DMS79 (cell line): ENCODE measurements around the gene EDA2R.

Source experiments
- DNase-seq: peaks from one replicate; lab custom pipeline; 2025; lab: John Stamatoyannopoulos, UW

The EDA2R gene, protein sequence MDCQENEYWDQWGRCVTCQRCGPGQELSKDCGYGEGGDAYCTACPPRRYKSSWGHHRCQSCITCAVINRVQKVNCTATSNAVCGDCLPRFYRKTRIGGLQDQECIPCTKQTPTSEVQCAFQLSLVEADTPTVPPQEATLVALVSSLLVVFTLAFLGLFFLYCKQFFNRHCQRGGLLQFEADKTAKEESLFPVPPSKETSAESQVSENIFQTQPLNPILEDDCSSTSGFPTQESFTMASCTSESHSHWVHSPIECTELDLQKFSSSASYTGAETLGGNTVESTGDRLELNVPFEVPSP

DNA sequence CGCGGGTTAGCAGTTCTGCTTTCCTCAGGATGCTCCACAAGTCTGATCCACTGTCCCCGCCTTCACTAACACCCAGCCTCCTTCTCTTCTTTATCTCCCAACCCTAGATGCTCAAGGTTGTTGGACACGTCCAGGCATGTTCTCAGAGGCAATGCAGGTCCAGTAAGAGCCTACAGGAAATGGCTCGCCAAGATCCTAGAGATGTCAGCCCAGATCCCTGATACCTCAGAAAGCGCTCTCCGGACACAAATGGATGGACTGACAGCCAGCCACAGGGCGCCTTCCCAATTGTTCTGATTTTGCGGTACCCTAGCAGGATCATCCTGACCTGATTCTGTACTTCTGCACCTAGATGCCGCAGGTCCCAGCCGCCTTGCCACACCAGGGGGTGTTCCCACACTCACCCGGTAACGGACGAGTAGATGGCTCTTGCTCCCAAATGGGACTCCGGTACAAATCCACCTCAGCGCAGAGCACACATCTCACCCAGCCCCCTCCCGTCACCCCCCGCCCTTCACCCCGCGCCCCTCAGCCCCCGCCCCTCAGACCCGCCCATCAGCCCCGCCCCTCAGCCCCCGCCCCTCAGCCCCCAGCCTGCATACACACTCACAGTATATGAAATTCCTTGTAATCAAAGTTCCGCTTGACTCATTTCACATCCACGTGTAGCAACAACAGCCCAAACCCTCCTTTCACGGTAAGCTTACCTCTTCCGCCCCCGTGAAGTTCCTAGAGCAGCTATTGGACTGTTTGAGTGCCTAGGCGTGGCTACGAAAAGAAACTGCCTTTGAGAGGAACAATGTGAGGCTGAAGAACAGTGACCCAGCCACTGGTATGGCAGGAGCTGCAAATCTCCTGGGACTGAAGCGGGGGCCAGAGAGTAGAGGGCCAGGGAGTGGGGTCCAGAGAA lies at the start of gene EDA2R:
Gene EDA2R, minus strand, starts transcription at position 488 of the 910 bp plus-strand sequence. CDS start 23,058 bp downstream, outside the sequence.
- DNase-seq: no peak

DNA sequence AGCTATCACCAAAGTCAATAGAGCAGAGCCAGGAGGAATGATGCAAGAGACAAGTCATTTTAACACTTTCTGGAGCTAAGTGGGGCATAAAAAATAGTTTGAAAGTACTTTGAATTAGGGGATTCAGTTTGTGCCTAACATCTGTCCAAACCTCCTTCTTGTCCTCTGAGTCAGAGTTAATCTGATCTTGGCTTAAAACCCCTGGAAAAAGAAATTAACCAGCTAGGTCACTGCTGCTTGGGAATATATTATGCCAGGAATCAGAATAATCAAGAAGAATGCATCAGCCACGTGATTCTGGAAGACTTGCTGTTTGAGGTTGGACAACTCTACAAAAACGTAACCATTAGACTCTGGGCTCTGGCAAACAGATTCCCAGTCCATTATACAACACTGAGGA lies 45.3 kb upstream of the EDA2R start:
- DNase-seq: no peak

DNA sequence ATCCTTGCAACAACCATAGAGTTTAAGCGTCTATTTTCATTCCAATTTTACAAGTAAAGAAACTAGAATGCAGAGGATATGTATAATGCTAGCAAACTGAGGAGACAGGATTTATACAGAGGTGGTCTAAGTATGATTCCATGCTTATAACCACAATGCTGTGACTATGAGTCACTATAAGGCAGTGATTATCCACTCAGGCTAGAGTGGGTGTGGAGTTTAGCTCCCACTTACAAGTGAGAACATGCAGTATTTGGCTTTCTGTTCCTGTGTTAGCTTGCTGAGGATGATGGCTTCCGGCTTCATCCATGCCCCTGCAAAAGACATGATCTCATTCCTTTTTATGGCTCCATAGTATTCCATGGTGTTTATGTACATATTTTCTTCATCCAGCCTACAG lies 41.6 kb upstream of the EDA2R start:
- no peak for DNase-seq

DNA sequence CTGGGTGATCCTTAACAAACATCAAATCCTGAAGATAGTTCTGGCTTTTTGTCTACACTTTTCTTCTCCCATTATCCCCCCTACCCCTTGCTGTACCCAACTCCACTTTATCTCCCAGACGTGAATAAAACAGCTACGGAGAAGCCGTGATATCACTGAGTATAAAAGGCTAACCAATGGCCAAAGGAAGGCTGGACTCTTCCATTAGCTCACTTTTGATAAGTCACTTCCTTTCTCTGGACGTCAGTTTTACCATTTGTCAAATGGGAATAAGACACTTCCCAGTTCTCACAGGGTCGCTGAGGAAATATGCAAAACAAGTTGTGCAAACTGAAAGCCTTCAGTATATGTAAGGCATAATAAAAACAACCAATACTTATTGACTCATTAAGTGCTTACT lies 38.6 kb upstream of the EDA2R start:
- DNase-seq: no peak

DNA sequence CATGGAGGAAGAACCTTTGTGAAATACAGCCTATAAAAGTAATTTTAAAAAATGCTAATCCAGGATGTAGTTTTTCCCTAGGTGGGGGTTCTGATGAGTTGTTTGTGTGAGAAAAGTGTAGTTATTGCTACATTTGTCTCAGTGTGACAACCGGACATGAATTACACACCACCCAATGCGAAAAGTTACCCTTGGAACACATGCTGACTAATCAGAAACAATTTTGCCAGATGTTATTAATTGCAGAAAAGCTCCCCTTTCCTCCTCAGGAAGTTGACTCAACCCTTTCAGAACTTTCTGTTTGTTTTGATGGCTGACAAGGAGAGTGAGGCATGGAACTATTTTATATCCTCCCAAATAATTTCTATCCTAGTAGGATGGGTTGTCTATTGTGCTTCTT lies 38.1 kb upstream of the EDA2R start:
- DNase-seq: no peak

DNA sequence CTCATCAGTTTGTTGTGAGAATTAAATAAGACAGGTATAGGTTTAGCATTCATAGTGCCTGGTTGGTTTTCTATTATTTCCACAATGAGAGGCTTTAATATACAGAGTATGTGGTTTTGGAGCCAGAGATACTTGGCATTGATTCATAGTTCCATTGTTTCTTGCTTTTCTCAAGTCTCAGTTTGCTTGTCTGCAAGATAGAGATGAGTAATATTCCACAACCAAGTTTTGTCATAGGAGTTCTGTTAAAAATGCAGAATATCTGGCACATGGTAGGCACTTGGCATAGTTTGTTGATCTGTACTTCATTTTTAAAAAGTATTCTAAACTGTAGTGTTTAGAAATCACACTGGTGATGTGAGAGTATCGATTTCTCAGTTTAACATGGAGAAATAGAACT lies 37.5 kb upstream of the EDA2R start:
- DNase-seq: no peak

DNA sequence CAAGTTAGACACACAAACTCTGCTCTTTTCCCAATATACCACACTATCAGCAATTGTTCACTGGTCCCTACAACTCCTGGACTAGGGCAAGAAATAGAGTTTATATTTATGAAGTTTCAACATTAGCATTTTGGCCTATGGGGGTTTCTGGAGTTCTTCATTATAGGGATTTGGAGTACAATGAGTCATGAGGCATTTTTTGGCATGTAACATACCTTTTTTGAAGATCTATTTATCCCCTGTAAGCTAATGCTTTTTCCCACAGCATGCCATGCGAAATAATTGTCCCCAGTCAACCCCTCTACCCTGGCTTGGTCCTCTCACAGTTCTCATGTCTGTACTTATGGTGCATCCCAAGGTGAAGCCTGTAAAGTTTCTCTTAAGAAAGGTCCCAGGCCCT lies 36.7 kb upstream of the EDA2R start:
- DNase-seq: no peak

DNA sequence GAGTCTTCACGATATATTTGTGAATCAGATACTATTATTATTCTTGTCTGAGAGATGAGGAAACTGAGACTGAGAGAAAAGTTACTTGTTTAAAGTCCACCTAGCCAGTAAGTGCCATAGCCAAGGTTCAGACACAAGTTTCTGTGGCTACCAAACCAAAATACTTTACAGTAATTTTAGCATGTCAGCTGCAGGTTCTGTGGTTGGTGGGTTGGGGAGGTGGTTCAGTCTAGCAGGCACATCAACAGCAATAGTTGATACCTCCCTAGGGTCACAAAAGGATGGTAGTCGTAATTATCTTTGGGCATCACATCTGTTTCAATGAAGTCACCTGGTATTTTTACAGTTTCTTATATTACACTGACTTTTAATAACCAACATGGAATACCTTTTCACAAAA lies 35.6 kb upstream of the EDA2R start:
- DNase-seq: no peak

DNA sequence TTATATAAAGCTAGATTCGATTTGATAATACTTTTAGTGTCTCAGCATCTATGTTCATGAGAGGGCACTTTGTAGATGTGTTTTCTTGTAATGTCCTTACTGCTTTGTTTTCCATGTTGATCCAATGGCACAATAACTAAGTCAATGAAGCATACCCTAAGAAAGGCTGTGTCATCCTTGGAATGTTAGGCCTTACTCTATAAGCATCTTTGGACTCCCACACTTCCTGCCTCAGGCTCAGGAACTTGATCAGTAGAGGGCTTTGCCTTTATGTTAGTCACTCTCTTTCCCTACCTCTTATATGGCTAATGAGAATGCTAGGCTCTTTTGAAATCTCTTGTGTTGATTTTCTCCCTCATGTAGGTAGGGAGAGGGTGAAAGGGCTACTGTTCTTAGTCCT lies 33.2 kb upstream of the EDA2R start:
- DNase-seq: no peak

DNA sequence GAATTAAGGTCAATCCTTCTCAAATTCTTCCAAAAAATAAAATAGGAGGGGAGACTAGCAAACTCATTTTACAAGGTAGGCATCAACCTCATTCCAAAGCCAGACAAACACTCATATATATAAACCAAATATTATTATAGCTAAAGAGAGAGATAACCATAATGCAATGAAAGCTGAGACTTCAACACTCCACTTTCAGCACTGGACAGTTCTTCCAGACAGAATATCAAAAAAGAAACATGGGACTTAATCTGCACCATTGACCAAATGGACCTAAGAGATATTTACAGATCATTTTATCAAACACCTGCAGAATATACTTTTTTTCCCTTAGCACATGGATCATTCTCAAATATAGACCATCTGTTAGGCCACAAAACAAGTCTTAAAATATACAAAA lies 15.5 kb upstream of the EDA2R start:
- no peak for DNase-seq

DNA sequence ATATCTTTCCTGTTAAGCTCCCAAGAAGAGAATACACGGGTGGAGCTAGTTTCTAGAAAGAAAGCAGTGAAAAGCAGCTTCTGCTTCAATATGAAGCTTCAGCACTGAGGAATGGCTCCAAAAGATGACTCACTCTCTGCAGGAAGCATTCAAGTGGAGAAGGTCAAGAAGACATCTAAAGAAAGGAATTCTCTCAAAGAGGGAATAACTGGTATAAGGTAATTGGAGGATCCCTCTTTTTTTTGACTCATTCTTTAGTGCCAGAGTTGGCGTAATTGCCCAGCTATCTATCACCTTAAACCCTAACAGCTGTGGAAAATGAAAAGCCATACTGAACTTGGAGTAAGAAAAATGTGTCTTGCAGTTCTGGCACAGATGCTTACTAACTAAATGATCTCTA lies 3.5 kb downstream of the EDA2R start:
- no peak for DNase-seq

DNA sequence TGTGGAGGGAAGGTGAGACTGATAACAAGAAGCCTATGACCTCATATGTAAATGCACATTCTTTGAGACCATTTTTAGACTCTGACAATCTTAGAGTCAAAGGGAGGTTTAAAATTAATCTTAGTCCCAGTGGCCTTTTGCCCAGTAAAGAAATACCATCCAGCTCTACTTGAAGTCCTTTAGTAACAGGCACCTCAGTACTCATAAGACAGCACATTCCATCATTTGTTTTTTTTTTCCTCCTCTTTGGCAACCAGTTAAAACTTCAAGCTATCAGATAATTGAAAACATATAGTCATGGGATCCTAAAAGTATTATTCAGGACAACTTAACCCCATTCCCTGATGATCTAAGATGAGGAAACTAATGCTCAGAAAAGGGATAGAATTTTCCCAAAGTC lies 4.6 kb downstream of the EDA2R start:
- no peak for DNase-seq

DNA sequence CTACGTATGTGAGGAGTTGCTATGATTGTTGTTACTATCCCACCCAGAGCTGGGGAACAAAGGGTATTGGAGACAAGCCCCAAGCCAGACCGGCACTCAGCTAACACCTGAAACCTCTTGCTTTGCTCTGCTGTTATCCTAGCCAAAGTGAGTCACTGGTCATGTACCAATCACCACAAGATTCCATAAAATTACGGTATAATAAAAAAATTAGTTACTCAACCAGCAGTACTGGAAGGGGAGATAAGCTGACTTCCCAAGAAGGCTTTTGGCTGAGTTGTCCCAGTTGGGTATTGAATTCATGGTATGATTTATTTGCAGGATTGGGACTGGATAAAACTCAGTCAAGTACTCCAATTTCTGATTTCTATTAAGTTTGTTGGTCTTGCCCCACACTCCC lies 5.3 kb downstream of the EDA2R start:
- no peak for DNase-seq

DNA sequence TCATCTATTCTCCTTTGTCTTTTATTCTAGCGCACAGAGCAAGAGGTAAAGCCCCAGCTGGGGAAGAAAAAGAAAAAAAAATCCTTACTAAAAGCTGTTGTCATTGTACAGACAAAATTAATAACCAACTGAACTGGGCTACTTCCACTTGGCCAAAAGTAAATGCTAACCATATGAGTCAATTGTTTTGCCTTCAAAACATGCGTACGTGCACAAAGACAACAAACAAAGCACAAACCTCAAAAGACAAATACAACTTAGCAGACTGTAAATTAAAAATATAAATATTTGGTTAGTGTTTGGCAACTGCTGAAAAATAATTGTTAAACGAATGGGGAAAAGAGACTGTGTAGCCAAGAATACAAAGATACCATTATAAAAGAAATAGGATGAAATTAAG lies 5.9 kb downstream of the EDA2R start:
- no peak for DNase-seq

DNA sequence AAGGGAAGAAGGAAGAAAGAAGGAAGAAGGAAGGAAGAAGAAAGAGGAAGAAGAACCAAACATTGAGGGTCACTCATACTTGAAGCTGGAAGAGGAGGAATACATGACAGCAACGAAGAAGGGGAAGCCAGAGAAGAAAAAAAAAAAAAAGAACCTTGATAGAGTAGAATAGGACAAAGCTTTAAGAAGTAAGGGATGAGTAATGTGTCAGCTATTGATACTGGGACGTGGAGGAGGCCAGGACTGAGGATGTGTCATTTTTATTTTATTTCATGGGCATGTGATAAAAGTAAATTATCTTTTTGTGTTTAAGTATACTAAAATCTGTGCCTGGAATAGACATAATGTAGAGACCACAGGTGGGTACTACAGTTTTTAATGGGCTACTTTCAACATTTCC lies 6.4 kb downstream of the EDA2R start:
- no peak for DNase-seq

DNA sequence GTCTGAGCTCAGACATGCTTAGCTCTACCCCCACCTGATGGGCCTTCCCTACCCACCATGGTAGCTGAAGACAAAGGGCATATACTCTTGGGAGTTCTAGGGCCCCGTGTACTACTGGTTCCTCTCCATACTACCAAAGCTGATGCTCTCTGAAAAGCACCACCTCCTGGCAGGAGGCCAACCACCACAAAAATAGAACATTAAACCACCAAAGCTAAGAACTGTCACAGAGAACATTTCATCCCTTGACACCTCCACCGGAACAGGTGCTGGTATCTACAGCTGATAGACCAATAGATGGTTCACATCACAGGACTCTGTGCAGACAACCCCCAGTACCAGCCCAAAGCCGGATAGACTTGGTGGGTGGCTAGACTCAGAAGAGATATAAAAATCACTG lies 13.4 kb downstream of the EDA2R start:
- no peak for DNase-seq

DNA sequence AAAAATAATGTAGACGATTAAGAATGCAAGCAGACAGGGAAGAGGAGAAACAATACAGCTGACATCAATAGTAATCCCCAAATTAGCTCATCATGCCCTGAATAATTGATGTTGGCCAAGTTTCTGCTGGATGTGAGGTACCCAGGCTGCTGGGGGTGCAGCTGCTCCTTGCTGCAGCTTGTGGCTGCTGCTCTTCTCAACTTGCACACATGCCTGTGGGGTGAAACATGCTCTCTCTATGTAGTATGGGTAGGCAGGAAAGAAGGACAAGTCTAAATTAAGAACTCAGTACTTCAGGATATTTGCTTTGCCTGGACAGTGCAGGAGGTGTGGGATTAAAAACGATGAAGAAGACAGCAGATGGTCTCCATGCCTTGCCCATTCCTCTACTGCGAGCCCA lies 16.7 kb downstream of the EDA2R start:
- no peak for DNase-seq

DNA sequence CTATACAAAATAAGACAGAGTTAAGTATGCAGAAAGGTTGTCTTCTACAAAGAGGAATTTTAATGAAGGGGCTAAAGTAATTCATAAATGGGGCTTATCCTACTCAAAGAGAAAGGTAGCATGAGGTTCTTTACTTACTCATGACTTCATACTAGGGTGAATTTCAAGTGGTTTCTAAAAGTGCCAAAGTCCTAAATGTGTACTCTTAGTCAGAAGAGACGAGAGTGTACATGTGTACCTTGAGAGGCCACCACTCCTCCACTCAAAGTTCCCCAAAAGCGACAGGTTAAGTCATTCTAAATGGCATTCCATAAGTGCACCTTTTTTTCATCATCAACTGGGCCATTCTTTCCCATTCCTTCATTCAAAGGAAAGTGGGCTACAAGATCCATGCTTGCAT lies 21.9 kb downstream of the EDA2R start:
- no peak for DNase-seq

DNA sequence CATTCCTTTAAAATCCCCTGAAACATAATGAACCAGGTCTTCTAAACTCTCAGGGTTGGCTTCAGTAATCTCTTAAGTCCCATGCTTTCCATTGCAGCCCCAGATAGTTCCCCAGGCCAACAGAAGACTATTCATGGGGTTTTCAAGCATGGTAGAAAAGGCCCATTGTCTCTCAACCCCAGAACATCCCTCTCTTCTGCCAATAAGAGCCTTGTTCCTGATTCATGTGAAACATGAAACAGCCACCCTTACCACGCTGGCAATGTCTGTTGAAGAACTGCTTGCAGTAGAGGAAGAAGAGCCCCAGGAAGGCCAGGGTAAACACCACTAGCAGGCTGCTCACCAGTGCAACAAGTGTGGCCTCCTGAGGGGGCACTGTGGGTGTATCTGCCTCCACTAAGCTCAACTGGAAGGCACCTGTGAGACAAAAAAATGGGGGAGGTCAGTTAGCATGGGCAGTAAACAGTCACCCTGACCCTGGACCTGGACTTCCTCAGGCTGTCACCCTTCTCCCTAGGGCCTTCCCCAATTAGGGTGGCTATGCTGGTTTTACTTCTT lies 36.4 kb downstream of the EDA2R start:
- no peak for DNase-seq

DNA sequence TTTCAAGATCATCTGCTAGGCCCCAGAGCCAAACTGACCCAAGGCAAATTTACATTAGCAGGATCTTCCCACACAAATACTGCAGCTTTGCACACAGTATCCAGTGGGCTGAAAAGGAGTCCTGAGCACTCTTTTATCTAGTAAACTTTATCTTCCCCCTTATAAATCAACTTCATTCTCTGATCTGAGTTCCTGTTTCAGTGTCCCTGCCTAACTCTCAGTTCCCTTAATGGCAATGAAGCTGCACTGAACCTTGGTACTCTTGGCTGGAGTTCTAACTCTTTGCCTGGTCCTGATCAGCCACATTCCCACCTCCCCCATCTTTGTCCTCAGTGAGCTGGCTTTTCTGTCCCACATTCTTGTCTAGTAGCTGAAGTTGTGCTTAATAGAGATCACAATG lies 37.4 kb downstream of the EDA2R start:
- no peak for DNase-seq

DNA sequence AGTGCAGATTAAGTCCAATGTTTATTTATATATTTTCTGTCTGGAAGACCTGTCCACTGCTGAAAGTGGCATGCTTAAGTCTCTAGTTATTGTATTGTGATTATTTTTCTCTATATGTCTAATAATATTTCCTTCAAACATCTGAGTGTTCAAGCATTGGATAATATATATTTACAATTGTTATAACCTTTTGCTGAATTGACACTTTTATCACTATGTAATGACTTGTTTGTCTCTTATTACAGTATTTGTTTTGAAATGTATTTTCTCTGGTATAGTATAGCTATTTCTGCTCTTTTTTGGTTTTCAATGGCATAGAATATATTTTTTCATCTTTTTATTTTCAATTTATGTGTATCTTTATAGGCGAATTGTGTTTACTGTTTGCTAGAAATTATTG lies 59.7 kb downstream of the EDA2R start:
- DNase-seq: no peak

DNA sequence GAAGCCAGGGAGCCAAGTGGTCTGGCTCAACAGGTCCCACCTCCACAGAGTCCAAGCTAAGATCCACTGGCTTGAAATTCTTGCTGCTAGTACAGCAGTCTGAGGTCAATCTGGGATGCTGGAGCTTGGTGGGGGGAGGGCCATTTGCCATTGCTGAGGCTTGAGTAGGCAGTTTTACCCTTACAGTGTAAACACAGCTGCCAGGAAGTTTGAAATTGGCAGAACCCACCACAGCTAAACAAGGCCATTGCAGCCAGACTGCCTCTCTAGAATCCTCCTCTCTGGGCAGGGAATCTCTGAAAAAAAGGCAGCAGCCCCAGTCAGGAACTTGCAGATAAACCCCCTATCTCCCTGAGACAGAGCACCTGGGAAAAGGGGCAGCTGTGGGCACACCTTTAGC lies 84.9 kb downstream of the EDA2R start:
- no peak for DNase-seq

DNA sequence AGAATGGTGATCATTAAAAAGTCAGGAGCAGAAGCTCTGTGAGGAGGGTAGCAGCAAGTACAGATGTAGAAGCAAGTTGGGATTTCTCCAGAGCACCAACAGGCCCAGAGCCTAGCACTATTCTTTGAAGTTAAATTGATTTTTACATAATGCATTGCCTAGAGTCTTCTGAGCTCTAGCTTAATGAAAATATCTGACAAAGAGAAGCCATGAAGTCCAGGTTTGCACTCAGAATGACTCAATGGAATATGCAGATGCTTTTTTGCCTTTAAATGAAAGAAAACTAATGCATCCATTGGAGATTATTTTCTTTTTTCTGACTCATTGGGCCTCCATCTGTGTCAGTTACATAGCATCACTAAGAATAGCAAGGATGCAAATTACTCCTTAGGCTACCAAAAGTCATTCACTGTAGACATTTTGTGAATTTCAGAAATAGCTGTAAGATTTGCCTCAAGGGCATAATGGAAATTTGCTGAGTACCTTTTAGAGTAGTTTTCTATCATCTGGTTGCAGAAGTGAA lies 91.0 kb downstream of the EDA2R start:
- DNase-seq: no peak
